Testis (tissue), 3 donors: Measurements from ENCODE around the gene TMCC3. TPM values are rescaled to one million over a fixed set of nuclear protein-coding genes. Genes with fewer than 3 reads are reported as not detected.

Experiments
- DNase-seq: peaks from one replicate; pipeline ENCODE4 v3.0.0-alpha.2; 2019
- H3K27ac ChIP-seq, 2 donors: fragments of 200-600 bp; sonication (generic); one replicate each; pipeline ENCODE4 v1.5.1; 2019
- H3K27me3 ChIP-seq: fragments of 200-600 bp; sonication (generic); one replicate; pipeline ENCODE4 v1.5.1; 2019
- H3K36me3 ChIP-seq: fragments of 200-600 bp; sonication (generic); one replicate; pipeline ENCODE4 v1.5.1; 2017; ENCODE audit warnings: low read depth; ENCODE audit errors: missing control alignments
- H3K4me1 ChIP-seq: fragments of 200-600 bp; sonication (generic); one replicate; pipeline ENCODE4 v1.5.1; 2019
- H3K4me3 ChIP-seq, 2 donors: fragments of 200-600 bp; sonication (generic); one replicate each; pipeline ENCODE4 v1.5.1; 2017 to 2019
- H3K9me3 ChIP-seq: fragments of 200-600 bp; sonication (generic); one replicate; pipeline ENCODE4 v1.5.1; 2017
- POLR2A ChIP-seq: fragments of 450-650 bp; IDR thresholded peaks from one replicate; pipeline ENCODE4 v1.6.1; 2017; ENCODE audit warnings: antibody characterized with exemption, mild to moderate bottlenecking, moderate library complexity
- WGBS, 2 donors: methylation state at CpG; one replicate each; pipeline ENCODE4 v1.1.5; 2018; 5-methylcytosine and 5-hydroxymethylcytosine counted together
- intact Hi-C: fragments of 100-400 bp; cut with DNase I; formaldehyde crosslinking; loops from one replicate; pipeline ENCODE4 v1.15.1; 2023; ENCODE audit warnings: low total_unique reads
- polyA plus RNA-seq: library from polyadenylated mRNA; stranded (reverse); fragments of 350-450 nt; fragmentation: Illumina TruSeq; extraction: RNeasy Lipid Tissue Mini Kit (QIAGEN cat#74804); gene quantifications from one replicate; pipeline ENCODE4 v1.2.3, GENCODE V29; 2014; ENCODE audit warnings: low read depth, low replicate concordance; ENCODE audit not compliant: insufficient read depth
- total RNA-seq, 2 donors: library from RNA; depleted of rRNA; stranded (reverse); fragments of >200 nt; gene quantifications; one replicate each; pipeline ENCODE4 v1.2.3, GENCODE V29; 2016
- TF ChIP-seq, protein P1 (sequence below), 3 experiments: fragments of 450-650 bp in 2 of 3; fragments of 200-600 bp in 1 of 3; sonication (generic) in 1 of 3; IDR thresholded peaks; one replicate each; pipeline ENCODE4 v1.5.1; 2016 to 2019; ENCODE audit warnings: antibody characterized with exemption in 3 of 3, mild to moderate bottlenecking in 2 of 3, moderate library complexity in 1 of 3

Gene TMCC3
- total and polyA plus RNA-seq, 3 donors from 2014 or later: 3.4 to 6.4 (median 5.1) TPM

DNA sequence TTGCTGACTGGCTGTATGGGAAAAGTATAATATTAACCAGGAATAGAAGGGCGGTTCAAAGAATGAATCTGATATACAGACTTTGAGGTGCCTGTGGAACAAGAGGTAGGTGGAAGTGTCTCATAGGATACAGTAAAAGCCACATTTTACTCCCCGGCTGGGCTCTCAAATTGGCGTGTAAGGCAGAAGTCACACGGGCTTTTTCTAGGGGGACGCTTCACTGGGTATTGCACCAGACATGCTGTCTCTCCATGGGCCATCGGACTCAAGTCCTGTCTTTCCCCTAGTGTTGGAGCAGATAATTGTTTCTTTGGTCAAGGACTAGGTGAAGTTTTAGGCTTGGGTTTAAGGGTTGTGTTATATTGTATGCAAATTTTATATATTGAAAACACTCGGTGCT is 9.1 kb downstream of the TMCC3 start:
- H3K36me3 ChIP-seq: no peaks in the 10 kb centered on the region
- no peaks in the 10 kb centered on the region for H3K27me3 ChIP-seq
- 96% methylated on average over 7 of the region's 7 CpGs for WGBS, 2 donors
- intact Hi-C loops: no loop called here
- no peaks in the 10 kb centered on the region for H3K4me1 ChIP-seq
- no peak overlapping the region for H3K4me3 ChIP-seq
- H3K27ac ChIP-seq: no peak overlapping the region
- no peak for TF ChIP-seq POLR2A
- TF ChIP-seq, protein P1, sequence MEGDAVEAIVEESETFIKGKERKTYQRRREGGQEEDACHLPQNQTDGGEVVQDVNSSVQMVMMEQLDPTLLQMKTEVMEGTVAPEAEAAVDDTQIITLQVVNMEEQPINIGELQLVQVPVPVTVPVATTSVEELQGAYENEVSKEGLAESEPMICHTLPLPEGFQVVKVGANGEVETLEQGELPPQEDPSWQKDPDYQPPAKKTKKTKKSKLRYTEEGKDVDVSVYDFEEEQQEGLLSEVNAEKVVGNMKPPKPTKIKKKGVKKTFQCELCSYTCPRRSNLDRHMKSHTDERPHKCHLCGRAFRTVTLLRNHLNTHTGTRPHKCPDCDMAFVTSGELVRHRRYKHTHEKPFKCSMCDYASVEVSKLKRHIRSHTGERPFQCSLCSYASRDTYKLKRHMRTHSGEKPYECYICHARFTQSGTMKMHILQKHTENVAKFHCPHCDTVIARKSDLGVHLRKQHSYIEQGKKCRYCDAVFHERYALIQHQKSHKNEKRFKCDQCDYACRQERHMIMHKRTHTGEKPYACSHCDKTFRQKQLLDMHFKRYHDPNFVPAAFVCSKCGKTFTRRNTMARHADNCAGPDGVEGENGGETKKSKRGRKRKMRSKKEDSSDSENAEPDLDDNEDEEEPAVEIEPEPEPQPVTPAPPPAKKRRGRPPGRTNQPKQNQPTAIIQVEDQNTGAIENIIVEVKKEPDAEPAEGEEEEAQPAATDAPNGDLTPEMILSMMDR (IDR thresholded peaks at IDR 0.05): no peak
- DNase-seq: no peak
- no peaks in the 10 kb centered on the region for H3K9me3 ChIP-seq

DNA sequence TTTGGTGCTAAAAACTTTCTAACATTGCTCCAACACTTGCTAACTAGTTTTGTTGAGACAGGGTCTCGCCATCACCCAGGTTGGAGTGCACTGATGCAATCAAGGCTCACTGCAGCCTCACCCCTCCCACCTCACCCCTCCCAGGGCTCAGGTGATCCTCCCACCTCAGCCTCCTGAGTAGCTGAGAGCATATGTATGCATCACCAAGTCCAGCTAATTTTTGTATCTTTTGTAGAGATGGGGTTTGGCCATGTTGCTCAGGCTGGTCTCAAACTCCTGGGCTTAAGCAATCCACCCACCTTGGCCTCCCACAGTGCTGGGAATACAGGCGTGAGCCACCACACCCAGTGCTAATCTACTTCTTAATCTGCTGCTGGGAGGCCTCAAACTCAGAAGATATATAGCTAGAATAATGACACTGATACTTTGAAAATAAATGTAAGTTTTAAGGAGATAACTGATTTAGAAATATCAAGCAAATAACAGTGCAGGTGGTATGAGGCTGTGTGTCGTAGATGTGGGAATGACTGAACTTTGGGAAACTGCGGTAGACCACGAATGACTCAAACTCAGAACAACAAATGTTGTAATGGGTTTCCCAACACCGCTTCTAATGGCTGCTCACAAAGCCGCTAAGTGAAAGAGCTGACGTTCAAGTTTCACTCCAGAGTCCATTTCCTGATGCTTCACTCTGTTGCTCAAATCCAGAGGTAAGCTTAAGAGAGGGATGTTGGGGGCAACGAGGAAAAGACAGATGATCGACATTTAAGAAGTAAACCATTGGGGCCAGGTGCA is 10.0 kb downstream of the TMCC3 start:
- no peak overlapping the region for H3K4me3 ChIP-seq
- TF ChIP-seq, protein P1 (IDR thresholded peaks at IDR 0.05): no peak
- TF ChIP-seq POLR2A: no peak
- H3K27me3 ChIP-seq: no peaks in the 10 kb centered on the region
- H3K4me1 ChIP-seq: no peaks in the 10 kb centered on the region
- intact Hi-C loops: no loop called here
- H3K27ac ChIP-seq: no peak overlapping the region
- no peak for DNase-seq
- no peaks in the 10 kb centered on the region for H3K9me3 ChIP-seq
- whole genome bisulfite sequencing, 2 donors: 86 to 95% methylated on average over 10 of the region's 10 CpGs
- no peaks in the 10 kb centered on the region for H3K36me3 ChIP-seq

DNA sequence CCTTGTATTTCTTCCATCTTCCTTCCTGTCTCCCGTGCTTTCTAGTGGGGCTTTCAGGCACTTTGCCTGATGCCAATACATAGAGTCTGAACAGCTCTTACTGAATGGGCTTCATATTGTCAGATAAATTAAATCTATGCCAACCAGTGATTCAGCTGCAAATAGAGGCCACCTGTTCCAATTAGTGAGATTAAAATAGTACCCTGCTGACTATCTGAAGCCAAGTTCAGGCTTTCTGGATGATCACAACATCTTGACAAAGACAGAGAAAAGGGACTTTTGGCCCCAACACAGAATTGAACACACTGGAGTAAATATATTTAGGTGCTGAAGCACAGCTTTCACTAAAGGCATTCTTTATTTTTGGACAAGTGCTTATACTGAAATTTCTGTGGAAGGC is 11.8 kb downstream of the TMCC3 start:
- Histone ChIP-seq H3K27ac (no peak overlapping the region), H3K36me3 (no peaks in the 10 kb centered on the region), H3K4me3 (no peak overlapping the region), H3K27me3 (no peaks in the 10 kb centered on the region), H3K9me3 (no peaks in the 10 kb centered on the region), H3K4me1 (no peaks in the 10 kb centered on the region)
- 93 to 94% methylated on average over 1 of the region's 1 CpG for WGBS, 2 donors
- intact Hi-C loops: no loop called here
- TF ChIP-seq POLR2A: no peak
- TF ChIP-seq, protein P1 (IDR thresholded peaks at IDR 0.05): no peak
- no peak for DNase-seq

DNA sequence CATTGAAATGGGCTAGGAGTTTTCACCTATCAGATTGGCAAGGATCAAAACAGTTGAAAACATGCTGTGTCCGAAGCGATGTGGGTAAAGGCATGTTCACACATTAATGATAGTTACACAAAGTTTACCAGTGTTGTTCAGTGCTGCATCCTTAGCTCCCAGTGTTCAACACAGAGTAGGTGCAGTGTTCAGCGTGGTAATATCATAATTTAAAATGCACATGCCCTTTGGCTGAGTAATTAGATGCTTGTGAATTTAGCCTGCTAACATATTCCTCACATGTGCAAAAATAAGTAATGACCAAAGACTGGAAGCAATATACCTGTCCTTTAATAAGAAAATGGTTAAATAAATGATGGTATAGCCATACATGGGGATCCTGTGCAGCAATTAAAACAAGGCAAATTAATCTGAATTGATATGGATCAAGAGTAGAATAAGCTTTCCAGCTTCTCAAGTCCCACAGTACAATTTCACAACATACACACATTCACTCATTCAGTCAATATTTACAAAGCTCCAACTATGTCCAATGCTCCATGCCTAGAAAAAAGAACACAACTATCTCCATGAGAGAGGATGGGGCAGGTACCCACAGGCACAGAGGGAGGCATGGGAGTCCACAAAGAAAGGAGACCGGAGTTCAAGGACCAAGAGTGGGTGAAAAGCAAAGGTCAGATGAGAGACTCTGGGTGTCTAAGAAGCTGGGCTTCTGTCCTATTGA is 12.8 kb downstream of the TMCC3 start:
- no peaks in the 10 kb centered on the region for H3K27me3 ChIP-seq
- intact Hi-C loops: no loop called here
- WGBS, 2 donors: 94 to 97% methylated on average over 4 of the region's 4 CpGs
- no peak for TF ChIP-seq POLR2A
- TF ChIP-seq, protein P1 (IDR thresholded peaks at IDR 0.05): no peak
- no peak overlapping the region for H3K27ac ChIP-seq
- H3K36me3 ChIP-seq: no peaks in the 10 kb centered on the region
- no peaks in the 10 kb centered on the region for H3K4me1 ChIP-seq
- no peak for DNase-seq
- H3K9me3 ChIP-seq: no peaks in the 10 kb centered on the region
- no peak overlapping the region for H3K4me3 ChIP-seq
